ENCODE results near the gene CTNNBIP1.

CTNNBIP1 gene

DNA sequence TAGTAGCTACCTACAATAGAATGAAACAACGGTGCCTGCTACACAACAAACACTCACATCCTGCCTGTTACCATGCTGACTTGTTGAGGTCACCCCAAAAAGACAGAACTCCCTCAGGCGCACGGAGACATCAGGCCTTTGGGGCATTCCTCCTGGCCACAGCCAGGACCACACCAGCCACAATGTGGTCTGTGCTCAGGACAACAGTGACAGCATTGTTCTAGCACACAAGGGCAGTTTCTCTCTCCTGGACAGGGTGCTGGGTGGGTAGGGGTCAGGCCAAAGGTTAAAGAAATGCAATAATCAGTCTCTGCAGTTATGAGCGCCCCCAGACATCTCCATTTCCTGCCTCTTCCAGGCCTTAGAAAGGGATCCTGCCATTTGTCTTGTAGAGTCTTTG is 39.5 kb downstream of the CTNNBIP1 start:
- Histone ChIP-seq H3K4me3 (ENCODE audit: insufficient read length, low read depth) (no peak overlapping the region), H3K9ac (ENCODE audit: insufficient read length, low read depth) (no peak overlapping the region), H3K9me3 (ENCODE audit: insufficient read depth, low read length) (no peaks in the 10 kb centered on the region), H3K4me1 (ENCODE audit: insufficient read depth, insufficient read length) (peaks cover 20% of the 10 kb centered on the region), H3K27me3 (ENCODE audit: insufficient read depth, insufficient read length) (no peaks in the 10 kb centered on the region), H3K36me3 (ENCODE audit: insufficient read depth, insufficient read length, low read length) (peaks cover 16% of the 10 kb centered on the region)
- DNase-seq (ENCODE audit: low read depth, low spot score) = no peak
- TF ChIP-seq SUZ12 (IDR thresholded peaks at IDR 0.05; ENCODE audit: extremely low read depth, insufficient read depth, insufficient read length) (no peak), ZNF274 (IDR thresholded peaks at IDR 0.05; ENCODE audit: low read depth, low read length) (no peak), YY1 (IDR thresholded peaks at IDR 0.05; ENCODE audit: insufficient read depth, insufficient read length) (no peak)

DNA sequence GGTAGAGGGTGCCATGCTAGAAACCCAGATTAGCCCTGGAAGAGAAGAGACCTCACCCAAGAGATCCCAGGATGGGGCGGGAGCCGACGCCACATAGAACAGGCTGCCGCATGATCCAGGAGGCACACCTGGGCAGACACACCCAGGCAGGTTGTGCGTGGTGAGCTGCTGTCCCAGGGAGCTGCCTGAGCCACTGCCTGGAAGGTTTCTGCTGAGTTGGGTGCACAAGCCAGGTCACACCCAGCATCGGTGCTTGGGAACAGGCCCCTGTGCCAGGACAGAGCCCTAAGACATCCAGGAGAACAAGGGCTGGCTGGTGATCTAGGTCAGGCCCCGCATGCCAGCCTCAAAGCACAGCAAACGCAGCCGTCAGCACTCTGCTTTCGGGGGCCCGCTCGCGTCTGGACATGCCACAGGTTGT is 40.2 kb downstream of the CTNNBIP1 start:
- H3K9me3 ChIP-seq (ENCODE audit: insufficient read depth, low read length) = no peaks in the 10 kb centered on the region
- H3K36me3 ChIP-seq (ENCODE audit: insufficient read depth, insufficient read length, low read length) = peaks cover 16% of the 10 kb centered on the region
- H3K4me1 ChIP-seq (ENCODE audit: insufficient read depth, insufficient read length) = peaks cover 20% of the 10 kb centered on the region
- no peaks in the 10 kb centered on the region for H3K27me3 ChIP-seq (ENCODE audit: insufficient read depth, insufficient read length)
- H3K4me3 ChIP-seq (ENCODE audit: insufficient read length, low read depth) = no peak overlapping the region
- DNase-seq (ENCODE audit: low read depth, low spot score) = no peak
- no peak overlapping the region for H3K9ac ChIP-seq (ENCODE audit: insufficient read length, low read depth)
- TF ChIP-seq SUZ12 (IDR thresholded peaks at IDR 0.05; ENCODE audit: extremely low read depth, insufficient read depth, insufficient read length) (no peak), ZNF274 (IDR thresholded peaks at IDR 0.05; ENCODE audit: low read depth, low read length) (no peak), YY1 (IDR thresholded peaks at IDR 0.05; ENCODE audit: insufficient read depth, insufficient read length) (no peak)

DNA sequence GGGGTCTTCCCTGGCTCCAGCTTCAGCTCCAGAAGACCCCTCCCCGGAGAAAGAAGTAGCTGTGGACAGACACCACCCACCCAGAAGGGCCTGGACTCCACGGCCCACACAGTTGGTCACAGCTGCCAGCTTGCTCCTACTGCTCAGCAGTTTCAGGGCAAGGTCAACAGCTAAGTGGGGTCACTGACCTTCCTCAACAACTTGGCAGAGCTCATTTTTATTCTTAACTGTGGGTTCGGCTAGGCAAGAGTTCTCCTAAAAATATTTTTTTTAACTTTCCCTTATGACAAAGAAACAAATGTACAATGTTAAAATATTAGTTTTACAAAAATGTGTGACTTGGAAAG is 41.9 kb downstream of the CTNNBIP1 start:
- Histone ChIP-seq H3K36me3 (ENCODE audit: insufficient read depth, insufficient read length, low read length) (peaks cover 16% of the 10 kb centered on the region), H3K9me3 (ENCODE audit: insufficient read depth, low read length) (no peaks in the 10 kb centered on the region), H3K4me1 (ENCODE audit: insufficient read depth, insufficient read length) (peaks cover 22% of the 10 kb centered on the region), H3K9ac (ENCODE audit: insufficient read length, low read depth) (no peak overlapping the region), H3K4me3 (ENCODE audit: insufficient read length, low read depth) (no peak overlapping the region), H3K27me3 (ENCODE audit: insufficient read depth, insufficient read length) (no peaks in the 10 kb centered on the region)
- TF ChIP-seq ZNF274 (IDR thresholded peaks at IDR 0.05; ENCODE audit: low read depth, low read length) = no peak
- DNase-seq (ENCODE audit: low read depth, low spot score) = no peak

DNA sequence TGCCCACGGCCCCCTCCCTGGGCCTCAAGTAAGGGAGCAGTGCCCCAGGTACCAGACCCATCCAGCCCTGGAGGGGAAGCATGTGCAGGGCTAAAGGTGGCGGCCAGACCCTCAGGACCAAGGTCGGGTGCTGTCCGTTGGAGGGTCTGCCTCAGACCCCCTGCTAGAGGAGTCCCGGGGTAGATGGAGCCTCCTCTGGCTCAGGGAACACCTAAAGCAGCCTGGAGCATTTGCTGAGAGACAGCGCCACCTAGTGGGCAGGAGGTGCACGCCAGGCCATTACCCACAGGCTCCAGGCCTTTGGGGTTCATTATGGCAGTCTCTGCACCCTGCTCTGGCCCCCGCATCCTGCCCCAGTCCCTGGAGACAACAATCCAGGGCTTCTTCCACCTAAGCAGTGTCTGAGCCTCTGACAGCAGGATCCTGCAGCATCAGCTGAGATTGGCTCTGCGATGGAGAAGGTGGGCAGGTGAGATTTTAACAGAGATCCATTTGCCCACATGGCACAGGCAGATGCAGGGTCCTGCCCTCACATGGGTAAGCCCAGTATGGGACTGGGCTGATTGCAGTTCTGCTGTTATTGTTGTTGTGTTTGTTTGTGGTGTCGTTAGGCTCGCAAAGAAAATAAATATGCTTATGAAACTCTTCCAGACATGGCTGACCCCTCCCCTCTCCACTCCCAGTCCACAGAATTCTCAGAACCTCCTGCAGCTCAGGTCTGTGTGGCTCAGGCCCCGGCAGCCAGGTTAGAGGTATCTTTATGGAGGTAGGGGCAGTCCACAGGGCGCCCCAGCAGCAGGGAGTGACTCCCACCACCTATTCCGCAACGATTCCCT is 42.4 kb downstream of the CTNNBIP1 start:
- Histone ChIP-seq H3K4me3 (ENCODE audit: insufficient read length, low read depth) (no peak overlapping the region), H3K36me3 (ENCODE audit: insufficient read depth, insufficient read length, low read length) (peaks cover 16% of the 10 kb centered on the region), H3K9me3 (ENCODE audit: insufficient read depth, low read length) (no peaks in the 10 kb centered on the region), H3K4me1 (ENCODE audit: insufficient read depth, insufficient read length) (peaks cover 22% of the 10 kb centered on the region), H3K27me3 (ENCODE audit: insufficient read depth, insufficient read length) (no peaks in the 10 kb centered on the region), H3K9ac (ENCODE audit: insufficient read length, low read depth) (no peak overlapping the region)
- peak; percentile 51 for DNase-seq (ENCODE audit: low read depth, low spot score)
- TF ChIP-seq YY1 (IDR thresholded peaks at IDR 0.05; ENCODE audit: insufficient read depth, insufficient read length) = no peak
- TF ChIP-seq ZNF274 (IDR thresholded peaks at IDR 0.05; ENCODE audit: low read depth, low read length) = no peak
- TF ChIP-seq SUZ12 (IDR thresholded peaks at IDR 0.05; ENCODE audit: extremely low read depth, insufficient read depth, insufficient read length) = no peak

DNA sequence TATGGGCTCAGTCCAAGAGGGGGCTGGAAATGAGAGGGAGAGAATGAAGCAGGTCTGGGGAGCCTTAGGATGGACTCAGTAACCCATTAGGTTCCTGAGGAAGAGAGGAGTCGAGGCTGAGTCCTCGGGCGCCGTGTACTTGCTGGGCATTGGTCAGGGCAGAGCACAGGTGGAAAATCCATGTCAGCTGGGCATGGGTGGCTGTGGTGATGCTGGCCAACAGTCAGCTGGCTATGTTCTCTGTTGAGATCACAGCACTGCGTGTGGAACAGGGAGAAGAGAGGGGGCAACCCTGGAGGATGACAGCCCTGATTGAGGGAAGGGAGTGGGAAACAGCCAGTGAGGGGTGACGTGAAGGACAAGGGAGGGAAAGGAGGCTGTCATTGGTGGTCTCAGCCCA is 43.2 kb downstream of the CTNNBIP1 start:
- no peak overlapping the region for H3K9ac ChIP-seq (ENCODE audit: insufficient read length, low read depth)
- peaks cover 16% of the 10 kb centered on the region for H3K36me3 ChIP-seq (ENCODE audit: insufficient read depth, insufficient read length, low read length)
- no peaks in the 10 kb centered on the region for H3K9me3 ChIP-seq (ENCODE audit: insufficient read depth, low read length)
- H3K4me3 ChIP-seq (ENCODE audit: insufficient read length, low read depth) = no peak overlapping the region
- DNase-seq (ENCODE audit: low read depth, low spot score) = no peak
- TF ChIP-seq YY1 (IDR thresholded peaks at IDR 0.05; ENCODE audit: insufficient read depth, insufficient read length) (no peak), SUZ12 (IDR thresholded peaks at IDR 0.05; ENCODE audit: extremely low read depth, insufficient read depth, insufficient read length) (no peak)
- no peaks in the 10 kb centered on the region for H3K27me3 ChIP-seq (ENCODE audit: insufficient read depth, insufficient read length)
- peaks cover 16% of the 10 kb centered on the region for H3K4me1 ChIP-seq (ENCODE audit: insufficient read depth, insufficient read length)

DNA sequence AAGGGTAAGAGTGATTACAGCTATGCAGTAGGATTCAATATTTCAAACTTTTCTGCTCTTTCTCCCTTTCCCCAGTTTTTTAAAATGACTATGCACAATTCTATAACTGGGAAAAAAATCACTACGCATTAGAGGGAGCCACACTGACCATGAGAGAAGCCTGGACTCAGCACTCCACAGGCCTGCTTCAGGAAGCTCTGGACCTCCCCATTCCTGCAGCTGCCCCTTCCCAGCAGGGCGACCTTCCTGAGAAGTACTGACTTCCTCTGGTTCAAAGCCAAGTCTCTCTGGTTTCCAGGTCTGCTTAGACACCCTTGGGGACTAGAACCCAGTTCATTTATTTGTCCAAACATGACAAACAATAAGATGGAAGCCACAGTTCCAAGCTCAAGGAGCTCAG is 44.3 kb downstream of the CTNNBIP1 start:
- Histone ChIP-seq H3K9ac (ENCODE audit: insufficient read length, low read depth) (no peak overlapping the region), H3K4me1 (ENCODE audit: insufficient read depth, insufficient read length) (peaks cover 15% of the 10 kb centered on the region)

DNA sequence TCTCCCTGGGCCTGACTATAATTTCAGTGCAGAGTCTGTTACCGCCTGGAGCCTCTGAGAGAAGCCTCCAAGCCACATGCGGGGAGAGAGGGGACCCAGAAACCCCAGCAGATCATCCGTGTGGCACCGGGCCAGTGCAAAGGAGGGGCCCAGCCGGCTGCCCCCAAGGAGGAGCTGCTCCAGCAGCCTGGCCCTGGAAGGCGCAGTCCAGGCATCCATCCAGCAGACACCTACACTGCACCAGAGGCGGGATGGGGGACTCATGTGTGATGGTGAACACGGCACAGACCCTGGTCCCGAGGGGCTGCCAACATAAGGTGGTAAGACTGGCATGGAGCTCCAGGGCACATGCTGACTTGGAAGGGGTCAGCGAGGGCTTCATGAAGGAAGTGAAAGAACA is 46.7 kb downstream of the CTNNBIP1 start:
- DNase-seq (ENCODE audit: low read depth, low spot score) = no peak
- Histone ChIP-seq H3K36me3 (ENCODE audit: insufficient read depth, insufficient read length, low read length) (peaks cover 8% of the 10 kb centered on the region), H3K4me1 (ENCODE audit: insufficient read depth, insufficient read length) (peaks cover 19% of the 10 kb centered on the region), H3K9me3 (ENCODE audit: insufficient read depth, low read length) (no peaks in the 10 kb centered on the region), H3K27me3 (ENCODE audit: insufficient read depth, insufficient read length) (no peaks in the 10 kb centered on the region), H3K9ac (ENCODE audit: insufficient read length, low read depth) (no peak overlapping the region), H3K4me3 (ENCODE audit: insufficient read length, low read depth) (no peak overlapping the region)
- no peak for TF ChIP-seq YY1 (IDR thresholded peaks at IDR 0.05; ENCODE audit: insufficient read depth, insufficient read length)
- TF ChIP-seq ZNF274 (IDR thresholded peaks at IDR 0.05; ENCODE audit: low read depth, low read length) = no peak
- TF ChIP-seq SUZ12 (IDR thresholded peaks at IDR 0.05; ENCODE audit: extremely low read depth, insufficient read depth, insufficient read length) = no peak

More for the DNA sequence above, 44.3 kb downstream of the CTNNBIP1 start:
- H3K27me3 ChIP-seq (ENCODE audit: insufficient read depth, insufficient read length) = no peaks in the 10 kb centered on the region
- H3K9me3 ChIP-seq (ENCODE audit: insufficient read depth, low read length) = no peaks in the 10 kb centered on the region
- H3K4me3 ChIP-seq (ENCODE audit: insufficient read length, low read depth) = no peak overlapping the region
- TF ChIP-seq YY1 (IDR thresholded peaks at IDR 0.05; ENCODE audit: insufficient read depth, insufficient read length) (no peak), ZNF274 (IDR thresholded peaks at IDR 0.05; ENCODE audit: low read depth, low read length) (no peak), SUZ12 (IDR thresholded peaks at IDR 0.05; ENCODE audit: extremely low read depth, insufficient read depth, insufficient read length) (no peak)
- no peak for DNase-seq (ENCODE audit: low read depth, low spot score)
- peaks cover 16% of the 10 kb centered on the region for H3K36me3 ChIP-seq (ENCODE audit: insufficient read depth, insufficient read length, low read length)
